NCI-H2081 (cell line): ENCODE measurements around the gene SLC35E4.
"Not testable (repeated sequence)": the region's sequence is repeated elsewhere in the genome, so short reads cannot be mapped to it uniquely, and the experiment has no call there.

Experiments
- DNase-seq, 2 experiments: peaks; one replicate each; lab custom pipeline; 2025; lab: John Stamatoyannopoulos, UW

SLC35E4 gene

DNA sequence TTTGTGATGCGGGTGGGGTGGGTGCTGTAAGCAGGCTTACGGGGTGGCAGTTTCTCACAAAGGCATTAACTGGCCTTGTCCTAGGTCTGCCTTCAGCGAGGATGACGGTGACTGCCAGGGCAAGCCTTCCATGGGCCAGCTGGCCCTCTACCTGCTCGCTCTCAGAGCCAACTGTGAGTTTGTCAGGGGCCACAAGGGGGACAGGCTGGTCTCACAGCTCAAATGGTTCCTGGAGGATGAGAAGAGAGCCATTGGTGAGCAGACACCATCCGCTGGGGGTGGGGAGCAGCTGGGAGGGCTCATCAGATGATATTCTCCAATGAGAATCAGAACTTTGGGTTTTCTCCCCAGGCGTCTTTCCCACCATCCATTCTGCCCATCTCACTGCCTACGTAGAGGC, 22.8 kb upstream of the SLC35E4 start:
- no peak for DNase-seq

DNA sequence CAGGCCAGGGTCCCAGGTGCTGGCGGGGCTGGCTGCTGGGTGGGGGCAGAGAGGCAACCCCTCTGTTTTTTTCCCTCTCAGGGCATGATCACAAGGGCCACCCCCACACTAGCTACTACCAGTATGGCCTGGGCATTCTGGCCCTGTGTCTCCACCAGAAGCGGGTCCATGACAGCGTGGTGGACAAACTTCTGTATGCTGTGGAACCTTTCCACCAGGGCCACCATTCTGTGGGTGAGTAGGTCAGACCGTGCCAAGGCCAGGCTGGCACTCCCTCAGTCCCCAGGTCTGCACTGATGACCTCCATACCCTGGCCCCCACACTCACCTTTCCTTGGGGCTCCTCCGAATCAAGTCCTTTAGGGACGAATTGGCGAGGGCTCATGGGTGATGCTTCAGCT, 21.3 kb upstream of the SLC35E4 start:
- DNase-seq: no peak

DNA sequence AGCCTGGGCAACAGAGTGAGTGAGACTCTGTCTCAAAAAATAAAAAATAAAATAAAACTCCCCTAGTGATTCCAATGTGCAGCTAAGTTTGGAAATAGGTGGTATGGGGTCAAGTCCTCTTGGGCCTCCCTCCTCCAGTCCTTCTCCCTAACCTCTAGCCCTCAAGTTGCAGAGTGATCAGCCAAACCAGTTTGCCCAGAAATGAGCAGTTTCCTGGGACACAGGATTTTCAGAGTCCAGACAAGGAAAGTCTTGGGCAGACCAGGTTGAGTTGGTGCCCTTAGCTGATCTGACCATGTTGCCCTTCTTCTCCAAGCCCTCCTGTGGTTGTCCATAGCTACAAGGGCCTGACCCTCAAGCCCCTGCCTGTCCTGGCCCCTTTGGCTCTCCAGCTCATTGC, 20.7 kb upstream of the SLC35E4 start:
- no peak for DNase-seq

DNA sequence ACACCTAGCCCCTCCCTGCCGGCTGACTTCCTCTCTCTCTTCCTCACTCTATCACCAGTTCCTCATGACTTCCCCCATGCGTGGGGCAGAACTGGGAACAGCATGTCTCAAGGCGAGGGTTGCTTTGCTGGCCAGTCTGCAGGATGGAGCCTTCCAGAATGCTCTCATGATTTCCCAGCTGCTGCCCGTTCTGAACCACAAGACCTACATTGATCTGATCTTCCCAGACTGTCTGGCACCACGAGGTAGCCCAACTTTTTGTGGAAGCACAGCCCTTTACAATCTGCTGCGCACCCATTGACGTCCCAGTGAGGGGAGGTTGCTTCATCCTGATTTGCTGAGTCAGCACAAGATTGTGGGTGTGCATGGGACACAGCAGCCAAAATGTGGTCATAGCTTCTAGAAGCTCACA, 20.0 kb upstream of the SLC35E4 start:
- no peak for DNase-seq

DNA sequence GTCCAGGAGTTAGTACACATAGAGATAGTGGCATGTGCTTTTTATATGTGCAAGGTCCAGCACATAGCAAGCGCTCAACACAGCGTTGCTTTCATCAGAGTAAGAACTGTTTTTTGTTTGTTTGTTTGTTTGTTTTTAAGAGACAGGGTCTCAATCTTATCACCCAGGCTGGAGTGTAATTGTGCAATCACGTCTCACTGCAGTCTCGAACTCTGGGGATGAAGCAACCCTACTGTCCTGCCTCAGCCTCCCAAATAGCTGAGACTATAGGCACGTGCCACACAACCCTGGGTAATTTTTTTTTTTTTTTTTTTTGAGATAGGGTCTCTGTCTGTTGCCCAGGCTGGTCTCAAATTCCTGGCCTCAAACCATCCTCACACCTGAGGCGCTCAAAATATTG, 17.8 kb upstream of the SLC35E4 start:
- DNase-seq: no peak

DNA sequence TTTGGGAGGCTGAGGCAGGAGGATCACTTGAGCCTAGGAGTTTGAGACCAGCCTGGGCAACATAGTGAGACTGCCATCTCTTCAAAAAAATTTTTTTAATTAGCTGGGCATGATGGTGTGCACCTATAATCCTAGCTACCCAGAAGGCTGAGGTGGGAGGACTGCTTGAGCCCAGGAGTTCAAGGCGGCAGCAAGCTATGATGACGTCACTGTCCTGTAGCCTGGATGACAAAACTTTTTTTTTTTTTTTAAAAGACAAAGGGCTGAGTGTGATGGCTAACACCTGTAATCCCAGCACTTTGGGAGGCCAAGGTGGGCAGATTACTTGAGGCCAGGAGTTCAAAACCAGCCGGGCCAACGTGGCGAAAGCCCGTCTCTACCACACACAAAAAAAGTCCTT, 15.7 kb upstream of the SLC35E4 start:
- DNase-seq: not testable (repeated sequence)

DNA sequence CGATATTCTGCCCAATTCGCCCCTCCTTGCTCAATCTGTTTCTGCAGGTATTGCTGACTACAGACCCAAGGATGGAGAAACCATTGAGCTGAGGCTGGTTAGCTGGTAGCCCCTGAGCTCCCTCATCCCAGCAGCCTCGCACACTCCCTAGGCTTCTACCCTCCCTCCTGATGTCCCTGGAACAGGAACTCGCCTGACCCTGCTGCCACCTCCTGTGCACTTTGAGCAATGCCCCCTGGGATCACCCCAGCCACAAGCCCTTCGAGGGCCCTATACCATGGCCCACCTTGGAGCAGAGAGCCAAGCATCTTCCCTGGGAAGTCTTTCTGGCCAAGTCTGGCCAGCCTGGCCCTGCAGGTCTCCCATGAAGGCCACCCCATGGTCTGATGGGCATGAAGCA, 9.2 kb upstream of the SLC35E4 start:
- no peak for DNase-seq

DNA sequence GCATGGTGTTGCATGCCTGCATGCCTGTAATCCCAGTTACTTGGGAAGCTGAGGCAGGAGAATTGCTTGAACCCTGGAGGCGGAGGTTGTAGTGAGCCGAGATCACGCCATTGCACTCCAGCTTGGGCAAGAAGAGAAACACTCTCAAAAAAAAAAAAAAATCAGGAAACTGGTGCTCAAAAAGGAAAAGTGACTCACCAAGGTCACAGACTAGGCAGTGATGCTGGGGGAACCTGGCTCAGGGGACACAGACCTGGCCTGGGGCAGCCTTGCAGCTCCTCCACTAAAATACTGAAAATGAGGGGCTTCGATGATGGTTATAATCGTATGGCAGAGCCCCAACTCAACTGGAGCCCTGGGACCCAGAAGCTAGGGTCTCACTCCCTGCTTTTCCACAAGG, 8.1 kb upstream of the SLC35E4 start:
- DNase-seq: no peak

DNA sequence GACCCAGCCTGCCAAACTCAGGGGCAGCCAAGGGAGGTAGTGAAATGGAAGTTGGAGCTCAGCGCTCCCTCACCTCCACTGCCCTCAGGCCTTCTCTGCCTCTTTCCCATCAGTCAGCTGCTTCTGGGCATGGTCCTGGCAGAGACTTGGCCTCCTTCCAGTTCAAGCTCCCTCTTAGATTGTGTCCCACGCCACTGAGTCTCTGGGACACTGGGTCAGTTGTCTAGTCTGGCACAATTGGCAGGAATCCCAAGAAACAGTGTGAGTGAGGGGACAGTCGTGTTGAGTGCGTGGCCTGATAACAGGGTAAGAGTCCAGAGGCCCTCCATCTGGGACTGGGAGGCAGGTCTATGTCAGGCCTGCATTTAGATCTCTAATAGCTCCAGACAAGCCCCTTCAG, 7.1 kb upstream of the SLC35E4 start:
- DNase-seq: no peak

DNA sequence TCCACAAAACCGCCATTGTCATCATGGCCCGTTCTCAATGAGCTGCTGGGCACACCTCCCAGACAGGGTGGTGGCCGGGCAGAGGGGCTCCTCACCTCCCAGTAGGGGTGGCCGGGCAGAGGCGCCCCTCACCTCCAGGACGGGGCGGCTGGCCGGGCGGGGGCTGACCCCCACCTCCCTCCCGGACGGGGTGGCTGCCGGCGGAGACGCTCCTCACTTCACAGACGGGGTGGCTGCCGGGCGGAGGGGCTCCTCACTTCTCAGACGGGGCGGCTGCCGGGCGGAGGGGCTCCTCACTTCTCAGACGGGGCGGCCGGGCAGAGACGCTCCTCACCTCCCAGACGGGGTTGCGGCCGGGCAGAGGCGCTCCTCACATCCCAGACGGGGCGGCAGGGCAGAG, 4.1 kb upstream of the SLC35E4 start:
- DNase-seq: not testable (repeated sequence)

DNA sequence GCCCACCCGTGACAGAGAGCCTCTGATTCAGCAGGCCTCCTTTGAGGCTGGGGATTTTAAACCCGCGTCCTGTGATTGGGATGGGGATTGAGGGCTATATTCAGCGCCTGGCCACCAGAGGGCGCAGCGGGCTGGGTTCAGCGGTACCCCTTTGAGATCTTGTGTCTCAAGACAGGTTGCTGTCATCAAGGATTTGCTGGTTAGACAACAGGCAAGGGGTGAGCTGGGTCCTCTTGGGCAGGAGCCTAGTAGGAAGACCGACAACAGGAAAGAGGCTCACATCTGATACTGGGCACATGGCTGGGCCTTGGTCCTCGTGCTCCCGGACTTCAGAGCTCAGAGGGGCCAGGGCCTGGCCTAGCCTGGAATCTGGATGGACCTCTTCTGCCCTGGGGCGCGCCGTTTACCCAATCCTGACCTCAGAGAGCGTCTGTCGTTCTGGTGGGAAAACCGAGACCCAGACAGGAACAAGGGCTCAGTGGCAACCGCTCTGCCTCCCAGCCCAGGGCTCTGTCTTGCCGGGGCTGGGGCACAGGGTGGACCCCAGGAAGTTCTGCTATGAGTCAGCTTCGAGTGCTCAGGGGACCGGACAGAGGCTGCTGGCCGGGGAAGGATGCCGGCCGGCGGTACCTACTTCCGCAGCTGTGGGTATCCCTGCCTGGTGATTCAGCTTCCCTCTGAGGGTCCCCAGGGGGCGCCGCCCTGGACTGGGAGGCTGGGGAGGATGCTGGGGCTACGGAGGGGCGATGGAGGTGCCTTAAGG, 929 bp upstream of the SLC35E4 start:
- peak; percentile 48 to 54 for DNase-seq

DNA sequence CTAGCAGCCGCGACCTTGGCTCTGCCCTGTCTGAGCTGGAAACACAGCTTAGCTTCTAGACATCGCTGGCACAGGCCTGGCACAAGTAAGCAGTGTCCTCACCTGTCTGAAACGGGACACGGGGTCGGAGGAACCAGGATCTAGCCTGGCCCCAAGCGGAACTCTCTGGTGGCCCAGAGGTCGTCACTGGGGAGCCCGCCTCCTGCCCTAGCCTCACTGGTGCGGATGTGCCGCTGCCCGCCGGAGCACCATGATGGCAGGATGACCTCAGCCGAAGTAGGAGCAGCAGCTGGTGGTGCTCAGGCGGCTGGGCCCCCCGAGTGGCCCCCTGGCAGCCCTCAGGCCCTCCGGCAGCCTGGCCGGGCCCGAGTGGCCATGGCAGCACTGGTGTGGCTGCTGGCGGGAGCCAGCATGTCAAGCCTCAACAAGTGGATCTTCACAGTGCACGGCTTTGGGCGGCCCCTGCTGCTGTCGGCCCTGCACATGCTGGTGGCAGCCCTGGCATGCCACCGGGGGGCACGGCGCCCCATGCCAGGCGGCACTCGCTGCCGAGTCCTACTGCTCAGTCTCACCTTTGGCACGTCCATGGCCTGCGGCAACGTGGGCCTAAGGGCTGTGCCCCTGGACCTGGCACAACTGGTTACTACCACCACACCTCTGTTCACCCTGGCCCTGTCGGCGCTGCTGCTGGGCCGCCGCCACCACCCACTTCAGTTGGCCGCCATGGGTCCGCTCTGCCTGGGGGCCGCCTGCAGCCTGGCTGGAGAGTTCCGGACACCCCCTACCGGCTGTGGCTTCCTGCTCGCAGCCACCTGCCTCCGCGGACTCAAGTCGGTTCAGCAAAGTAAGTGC, 871 bp downstream of the SLC35E4 start:
- no peak for DNase-seq

DNA sequence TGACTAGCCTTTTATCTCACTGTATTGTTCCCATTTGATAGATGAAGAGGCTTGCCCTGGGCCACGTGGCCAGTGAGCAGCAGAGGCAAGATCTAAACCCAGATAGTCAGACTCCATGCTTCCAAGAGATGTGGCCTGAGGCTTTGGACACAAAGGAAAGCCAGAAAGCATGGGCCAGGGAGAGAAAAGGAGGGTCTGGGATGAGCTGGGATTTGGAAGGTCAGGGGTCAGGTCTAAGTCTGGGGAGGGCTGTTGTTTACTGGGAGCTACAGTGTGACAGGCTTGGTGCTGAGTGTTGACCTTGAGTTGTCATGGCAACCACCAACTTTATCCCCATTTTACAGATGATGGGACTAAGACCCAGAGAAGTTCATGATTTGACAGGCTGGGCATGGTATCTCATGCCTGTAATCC, 2.1 kb downstream of the SLC35E4 start:
- no peak for DNase-seq

DNA sequence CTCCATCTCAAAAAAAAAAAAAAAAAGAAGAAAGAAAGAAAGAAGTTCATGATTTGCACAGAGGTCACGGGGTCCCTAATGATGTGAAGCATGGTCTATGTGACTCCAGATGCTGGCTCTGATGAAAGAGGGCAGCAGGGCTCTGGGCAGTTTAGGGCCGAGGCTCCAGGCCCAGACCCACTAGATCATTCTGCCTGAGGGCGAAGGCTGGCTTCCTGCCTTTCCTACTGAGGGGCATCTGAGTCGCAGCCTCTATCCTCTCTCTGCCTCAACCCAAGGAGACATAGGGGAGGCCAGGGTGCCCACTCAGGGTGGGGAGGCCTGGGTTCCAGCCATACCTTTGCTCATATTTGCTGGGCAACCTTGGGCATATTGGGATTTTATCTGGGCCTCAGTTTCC, 4.8 kb downstream of the SLC35E4 start:
- DNase-seq: no peak

DNA sequence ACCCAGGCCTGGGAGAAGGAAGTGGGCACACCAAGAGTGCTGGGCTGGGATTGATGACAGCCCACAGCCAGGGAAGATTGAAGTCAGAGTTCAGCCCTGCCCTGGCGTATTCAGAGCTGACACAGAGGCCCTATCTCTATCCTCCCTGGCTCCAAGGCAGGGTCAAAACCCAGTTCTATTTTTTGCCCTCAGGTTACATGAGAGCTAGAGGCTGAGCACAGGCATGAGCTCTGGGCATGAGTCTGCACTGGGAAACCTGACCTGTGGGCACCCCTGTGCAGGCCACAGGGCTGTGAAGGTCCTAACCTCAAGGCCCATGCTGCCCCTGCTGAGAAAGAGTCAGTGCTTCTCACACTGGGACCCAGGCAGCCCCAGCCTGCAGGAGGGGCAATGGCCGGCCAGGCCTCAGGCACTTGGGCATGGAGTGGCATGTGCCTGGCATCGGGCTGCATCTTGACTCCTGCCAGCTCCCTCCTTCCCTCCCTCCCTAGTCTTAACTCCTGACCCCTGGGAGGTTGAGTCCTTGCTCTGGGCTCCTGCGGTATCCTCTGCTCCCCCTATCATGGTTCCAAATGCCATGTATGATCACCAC, 5.4 kb downstream of the SLC35E4 start:
- DNase-seq: no peak

DNA sequence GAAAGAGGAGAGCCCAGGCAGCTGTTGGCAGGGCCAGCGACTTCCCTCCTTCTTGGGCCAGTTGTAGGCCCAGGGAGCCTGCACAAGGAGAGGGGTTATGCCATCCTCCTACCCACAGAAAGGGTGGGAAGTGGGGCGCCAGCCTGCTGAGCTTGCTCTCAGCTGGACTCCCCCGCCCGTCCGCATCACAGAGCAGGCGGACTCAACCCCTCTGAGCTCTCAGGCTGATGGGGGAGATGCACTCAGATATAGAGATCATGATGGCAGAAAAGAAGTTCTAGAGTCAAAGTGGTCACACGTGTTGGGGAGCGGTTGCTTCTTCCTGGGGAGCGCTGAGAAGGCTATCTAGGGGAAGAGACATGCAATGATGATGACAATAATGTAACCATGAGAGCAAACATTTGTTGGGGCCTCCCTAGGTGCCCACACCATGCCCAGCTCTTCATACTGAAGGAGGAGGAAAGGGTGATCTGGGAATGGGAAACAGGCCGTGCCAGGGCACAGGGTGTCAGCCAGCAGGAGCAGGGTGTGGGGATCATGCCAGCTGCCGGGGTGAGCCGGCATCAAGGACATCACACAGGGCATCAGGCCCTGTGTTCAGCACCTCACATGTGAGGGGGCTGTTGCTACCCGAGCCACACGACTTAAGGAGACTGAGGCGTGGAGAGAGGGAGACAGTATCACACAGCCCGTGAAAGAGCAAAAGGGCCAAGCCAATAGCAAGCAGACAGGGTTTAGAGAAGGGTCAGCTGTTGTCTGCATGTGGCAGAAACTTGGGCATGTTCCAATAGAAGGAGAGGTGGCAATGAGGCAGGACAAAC, 7.7 kb downstream of the SLC35E4 start:
- no peak for DNase-seq

DNA sequence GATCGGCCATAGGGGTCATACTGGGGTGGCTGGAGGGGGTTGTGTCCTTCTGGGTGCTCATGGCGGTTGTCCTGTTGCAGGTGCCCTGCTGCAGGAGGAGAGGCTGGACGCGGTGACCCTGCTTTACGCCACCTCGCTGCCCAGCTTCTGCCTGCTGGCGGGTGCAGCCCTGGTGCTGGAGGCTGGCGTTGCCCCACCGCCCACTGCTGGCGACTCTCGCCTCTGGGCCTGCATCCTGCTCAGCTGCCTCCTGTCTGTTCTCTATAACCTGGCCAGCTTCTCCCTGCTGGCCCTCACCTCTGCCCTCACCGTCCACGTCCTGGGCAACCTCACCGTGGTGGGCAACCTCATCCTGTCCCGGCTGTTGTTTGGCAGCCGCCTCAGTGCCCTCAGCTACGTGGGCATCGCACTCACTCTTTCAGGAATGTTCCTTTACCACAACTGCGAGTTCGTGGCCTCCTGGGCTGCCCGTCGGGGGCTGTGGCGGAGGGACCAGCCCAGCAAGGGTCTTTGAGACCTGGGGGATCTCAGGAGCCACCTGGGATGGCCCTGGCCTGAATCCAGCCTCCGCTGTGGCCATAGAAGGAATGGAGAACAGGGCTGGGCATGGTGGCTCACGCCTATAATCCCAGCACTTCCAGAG, 11.1 kb downstream of the SLC35E4 start:
- no peak for DNase-seq

DNA sequence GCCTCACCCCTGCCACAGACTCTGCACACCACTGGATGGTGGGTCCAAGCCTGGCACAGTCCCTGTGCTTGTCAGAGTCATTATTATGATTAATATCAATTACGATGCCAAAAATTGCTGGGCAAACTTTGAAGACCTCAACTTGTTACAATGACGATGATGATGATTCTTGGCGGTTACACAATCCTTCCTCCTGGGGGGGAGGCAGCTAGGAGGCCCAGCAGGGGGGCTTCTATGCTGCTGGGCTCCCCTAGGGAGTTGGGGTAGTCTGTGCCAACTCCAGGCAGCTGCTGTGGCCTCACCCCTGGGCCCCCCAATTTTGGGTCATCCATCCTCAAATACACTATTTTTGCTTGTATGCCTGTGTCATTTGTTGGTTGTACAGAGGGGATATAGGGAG, 12.0 kb downstream of the SLC35E4 start:
- no peak for DNase-seq

DNA sequence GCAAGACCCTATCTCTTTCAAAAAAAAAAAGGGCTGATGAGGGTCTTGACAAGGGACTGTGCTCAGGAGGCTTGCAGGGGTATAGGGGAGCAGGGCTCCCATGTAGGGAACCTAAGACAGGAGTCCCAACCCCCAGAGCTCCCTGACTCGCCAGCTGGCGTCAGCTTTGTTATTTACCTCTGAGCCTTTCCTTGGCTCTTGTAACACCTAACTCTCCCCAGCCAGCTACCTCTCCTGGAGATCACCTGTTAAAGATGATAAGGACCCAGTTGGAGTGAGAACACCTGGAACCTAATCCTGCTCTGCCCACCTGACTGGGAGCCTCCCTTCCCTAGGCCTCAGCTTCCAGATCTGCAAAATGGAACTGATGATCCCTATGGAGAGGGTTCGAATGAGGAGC, 13.2 kb downstream of the SLC35E4 start:
- DNase-seq: no peak

DNA sequence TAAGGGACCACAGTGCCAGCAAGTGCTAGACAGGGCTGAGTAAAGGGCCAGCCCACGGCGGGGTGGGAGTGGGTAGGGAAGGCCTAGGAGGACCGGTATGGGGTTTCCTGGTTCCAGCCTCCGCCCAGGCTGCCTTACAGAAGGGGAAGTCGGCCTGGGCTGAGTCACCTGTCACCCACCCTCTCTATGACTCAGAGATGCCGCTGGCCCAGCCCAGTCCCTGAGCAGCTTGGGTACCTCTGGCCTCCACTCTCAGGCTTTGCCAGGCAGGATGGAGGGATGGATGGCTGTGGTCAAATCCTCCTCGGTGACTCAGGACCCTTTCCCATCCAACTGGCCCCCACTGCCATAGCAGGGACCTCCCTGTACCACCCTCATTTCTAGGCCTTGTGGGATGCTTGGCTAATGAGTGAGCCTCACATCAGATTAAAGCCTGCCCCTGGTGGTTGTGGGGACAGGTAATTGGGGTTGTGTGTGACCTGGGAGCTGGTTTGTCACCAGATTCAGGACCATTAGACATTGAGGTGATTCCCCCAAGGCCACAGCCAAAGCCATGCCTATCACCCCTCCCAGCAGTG, 13.9 kb downstream of the SLC35E4 start:
- no peak for DNase-seq

DNA sequence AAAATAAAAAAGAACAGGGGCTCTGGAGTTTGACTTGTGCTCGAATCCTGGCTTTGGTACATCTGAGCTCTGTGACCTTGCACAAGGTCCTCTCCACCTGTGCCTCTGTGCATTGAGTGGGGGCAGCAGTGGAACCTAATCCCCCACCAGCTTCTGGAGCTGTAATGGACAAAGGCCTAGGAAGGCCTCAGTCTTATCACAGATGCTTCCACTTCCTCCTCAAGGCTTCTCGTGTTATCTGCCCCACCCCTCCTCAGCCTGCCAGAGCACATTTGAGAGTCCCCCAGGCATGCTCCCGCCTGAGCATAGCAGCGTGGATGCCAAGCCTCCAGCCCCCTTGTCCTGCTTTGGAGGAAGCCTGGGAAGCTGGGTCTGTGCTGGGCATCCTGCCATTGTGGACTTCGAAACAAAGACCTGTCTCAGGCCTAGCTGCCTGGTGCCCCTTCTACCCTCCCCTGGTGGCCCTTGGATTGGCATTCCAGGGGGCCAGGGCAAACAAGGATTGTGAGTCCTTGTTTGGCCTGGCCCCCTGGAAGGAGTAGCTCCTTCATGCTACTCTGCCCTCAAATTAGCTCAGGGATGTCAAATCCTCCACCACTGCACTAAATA, 15.0 kb downstream of the SLC35E4 start:
- DNase-seq: no peak
